Muscle layer of colon (tissue), 2 donors: ENCODE measurements around the gene FIGNL2.

ENCODE experiments used
- H3K27ac ChIP-seq: one replicate; pipeline ENCODE4 v1.7.0; 2013; ENCODE audit warnings: low read depth, mild to moderate bottlenecking, low read length, moderate library complexity
- H3K27me3 ChIP-seq, 2 donors: one replicate each; pipeline ENCODE4 v1.7.0; 2013; ENCODE audit warnings: low read length in 2 of 2, mild to moderate bottlenecking in 2 of 2; ENCODE audit not compliant: insufficient read depth in 2 of 2, control insufficient read depth in 1 of 2
- H3K36me3 ChIP-seq: one replicate; pipeline ENCODE4 v1.7.0; 2013; ENCODE audit warnings: mild to moderate bottlenecking, low read length; ENCODE audit not compliant: insufficient read depth
- H3K4me1 ChIP-seq: one replicate; pipeline ENCODE4 v1.7.0; 2013; ENCODE audit warnings: mild to moderate bottlenecking, low read length; ENCODE audit not compliant: insufficient read depth
- H3K4me3 ChIP-seq, 2 donors: one replicate each; pipeline ENCODE4 v1.7.0; 2013; ENCODE audit warnings: low read length in 2 of 2, low read depth in 1 of 2, mild to moderate bottlenecking in 1 of 2, moderate library complexity in 1 of 2
- H3K9ac ChIP-seq: one replicate; pipeline ENCODE4 v1.7.0; 2013; ENCODE audit warnings: low read length
- H3K9me3 ChIP-seq: one replicate; pipeline ENCODE4 v1.7.0; 2013; ENCODE audit warnings: mild to moderate bottlenecking, low read length
- donor health status: abdominal sarcoma.
- donor health status: Adenocarcinoma of cecum.

The FIGNL2 gene

GRCh38 chr12:51771008-51771407, 77.5 kb downstream of the FIGNL2 start:
- Histone ChIP-seq H3K4me1 (no peaks in the 10 kb centered on the region), H3K27me3 (no peaks in the 10 kb centered on the region), H3K4me3 (no peak overlapping the region), H3K9me3 (no peaks in the 10 kb centered on the region), H3K27ac (no peak overlapping the region), H3K9ac (no peak overlapping the region), H3K36me3 (no peaks in the 10 kb centered on the region)
